Colonic mucosa (tissue), 4 donors: Measurements from ENCODE around the gene PLAC9. TPM values are rescaled to one million over a fixed set of nuclear protein-coding genes. Genes with fewer than 3 reads are reported as not detected.
A peak's percentile ranks its signal among the peaks of the same experiment; 100 is the strongest.

ENCODE experiments used
- DNase-seq: peaks from one replicate; pipeline ENCODE4 v3.0.0-alpha.2; 2020
- H3K27ac ChIP-seq: fragments of 200-600 bp; one replicate; pipeline ENCODE4 v1.8.0; 2021
- H3K27me3 ChIP-seq: fragments of 200-600 bp; one replicate; pipeline ENCODE4 v1.8.0; 2021
- H3K36me3 ChIP-seq: fragments of 200-600 bp; one replicate; pipeline ENCODE4 v1.8.0; 2021
- H3K4me1 ChIP-seq: fragments of 200-600 bp; one replicate; pipeline ENCODE4 v1.8.0; 2021; ENCODE audit warnings: mild to moderate bottlenecking
- H3K4me3 ChIP-seq: fragments of 200-600 bp; one replicate; pipeline ENCODE4 v1.8.0; 2021
- H3K9ac ChIP-seq, 2 donors: one replicate each; pipeline ENCODE4 v1.7.0; 2013; ENCODE audit warnings: control low read depth in 2 of 2, low read depth in 2 of 2, low read length in 2 of 2
- H3K9me3 ChIP-seq: fragments of 200-600 bp; one replicate; pipeline ENCODE4 v1.8.0; 2021
- CTCF ChIP-seq: fragments of 200-600 bp; IDR thresholded peaks from one replicate; pipeline ENCODE4 v1.8.0; 2022; ENCODE audit warnings: antibody characterized with exemption, mild to moderate bottlenecking
- intact Hi-C: fragments of 100-400 bp; cut with DNase I; formaldehyde crosslinking; loops from one replicate; pipeline ENCODE4 v1.14.1; 2022
- total RNA-seq, 2 donors: library from RNA; stranded (reverse); fragmentation: NEBNext Ultra II Directional in 1 of 2; extraction: Animal tissue kit (Norgen Biotek cat#: 25700) in 1 of 2; gene quantifications; one replicate each; pipeline ENCODE4 v1.2.1, GENCODE V29; 2021
- donor health status: healthy.
- donor health status: DM: no; HTN: no; CAD: no.
- donor health status: DM: no; HTN: no; CAD: no.

PLAC9 gene
- total RNA-seq, 2 donors from 2014 or later = 3.9 to 6.0 TPM

DNA sequence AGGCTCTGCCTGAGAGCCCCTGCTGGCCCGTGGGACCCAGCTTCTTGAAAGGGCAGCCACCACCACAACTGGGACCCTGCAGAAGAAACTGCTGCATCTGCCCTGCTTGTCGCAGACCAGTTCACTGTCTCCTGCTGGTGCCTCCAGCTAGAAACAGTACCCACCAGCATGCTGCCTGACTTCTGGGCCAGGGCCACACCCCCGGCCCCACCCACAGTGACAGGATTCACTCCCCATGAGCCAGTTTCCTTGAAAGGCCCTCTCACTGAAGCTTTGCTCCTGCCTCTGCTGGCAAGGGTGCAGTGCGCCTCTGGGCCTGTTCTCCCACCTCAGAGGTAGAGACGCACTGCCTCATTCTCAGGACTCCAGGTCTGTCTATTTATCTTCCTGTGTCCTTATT lies 40.4 kb downstream of the PLAC9 start:
- Histone ChIP-seq H3K9me3 (no peaks in the 10 kb centered on the region), H3K27ac (peak overlapping the region; percentile 33), H3K36me3 (peaks cover 5% of the 10 kb centered on the region), H3K27me3 (no peaks in the 10 kb centered on the region), H3K4me3 (no peak overlapping the region), H3K4me1 (peaks cover 37% of the 10 kb centered on the region), H3K9ac (peak overlapping the region in 1 of 2 donors; percentile 77)
- intact Hi-C loops = no loop called here
- peak; percentile 76 for DNase-seq
- TF ChIP-seq CTCF = no peak

GRCh38 chr10:80173466-80173865 lies 40.9 kb downstream of the PLAC9 start:
- no peaks in the 10 kb centered on the region for H3K9me3 ChIP-seq
- intact Hi-C loops = no loop called here
- no peaks in the 10 kb centered on the region for H3K27me3 ChIP-seq
- H3K27ac ChIP-seq = peak overlapping the region; percentile 33
- TF ChIP-seq CTCF = no peak
- peaks cover 5% of the 10 kb centered on the region for H3K36me3 ChIP-seq
- peaks cover 37% of the 10 kb centered on the region for H3K4me1 ChIP-seq
- H3K9ac ChIP-seq = peak overlapping the region in 1 of 2 donors; percentile 77
- DNase-seq = no peak
- H3K4me3 ChIP-seq = no peak overlapping the region

- Histone ChIP-seq H3K9me3 (no peaks in the 10 kb centered on the region), H3K4me1 (peaks cover 30% of the 10 kb centered on the region), H3K27me3 (no peaks in the 10 kb centered on the region), H3K9ac (no peak overlapping the region), H3K4me3 (no peak overlapping the region), H3K36me3 (no peaks in the 10 kb centered on the region), H3K27ac (no peak overlapping the region)
- intact Hi-C loops = no loop called here
- TF ChIP-seq CTCF = no peak
- no peak for DNase-seq
Measured at GRCh38 chr10:80174641-80175395, 42.3 kb downstream of the PLAC9 start.

DNA sequence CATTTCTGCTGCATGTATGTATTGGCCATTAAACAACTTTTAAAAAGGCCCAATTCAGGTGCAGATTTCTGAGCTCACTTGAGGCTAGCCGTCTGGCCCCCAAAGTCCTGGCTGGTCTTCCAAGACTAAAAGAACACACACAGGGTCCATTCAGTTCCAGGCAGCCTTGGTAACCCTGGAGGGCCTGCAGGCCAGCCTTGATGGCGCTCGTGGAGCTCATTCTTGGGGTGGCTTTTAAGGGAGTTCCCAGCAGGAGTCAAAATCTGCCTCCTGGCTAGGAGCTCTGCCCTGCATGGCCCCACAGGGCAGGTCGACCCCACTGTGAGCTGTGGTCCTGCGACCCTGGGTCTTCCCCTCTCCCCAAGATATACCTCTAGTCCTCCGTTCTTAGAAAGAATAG lies 44.0 kb downstream of the PLAC9 start:
- DNase-seq = no peak
- Histone ChIP-seq H3K4me1 (peaks cover 18% of the 10 kb centered on the region), H3K27me3 (no peaks in the 10 kb centered on the region), H3K4me3 (no peak overlapping the region), H3K36me3 (peaks cover 7% of the 10 kb centered on the region), H3K9me3 (no peaks in the 10 kb centered on the region), H3K9ac (no peak overlapping the region), H3K27ac (no peak overlapping the region)
- no peak for TF ChIP-seq CTCF
- intact Hi-C loops = no loop called here

- Histone ChIP-seq H3K9ac (no peak overlapping the region), H3K27ac (no peak overlapping the region), H3K4me3 (no peak overlapping the region), H3K36me3 (peaks cover 7% of the 10 kb centered on the region), H3K9me3 (no peaks in the 10 kb centered on the region), H3K27me3 (no peaks in the 10 kb centered on the region), H3K4me1 (peaks cover 5% of the 10 kb centered on the region)
- DNase-seq = no peak
- TF ChIP-seq CTCF = no peak
- intact Hi-C loops = no loop called here
Measured at GRCh38 chr10:80177781-80178636, 45.5 kb downstream of the PLAC9 start.
